Measurements from ENCODE around the gene PPFIBP1.

The PPFIBP1 gene

DNA sequence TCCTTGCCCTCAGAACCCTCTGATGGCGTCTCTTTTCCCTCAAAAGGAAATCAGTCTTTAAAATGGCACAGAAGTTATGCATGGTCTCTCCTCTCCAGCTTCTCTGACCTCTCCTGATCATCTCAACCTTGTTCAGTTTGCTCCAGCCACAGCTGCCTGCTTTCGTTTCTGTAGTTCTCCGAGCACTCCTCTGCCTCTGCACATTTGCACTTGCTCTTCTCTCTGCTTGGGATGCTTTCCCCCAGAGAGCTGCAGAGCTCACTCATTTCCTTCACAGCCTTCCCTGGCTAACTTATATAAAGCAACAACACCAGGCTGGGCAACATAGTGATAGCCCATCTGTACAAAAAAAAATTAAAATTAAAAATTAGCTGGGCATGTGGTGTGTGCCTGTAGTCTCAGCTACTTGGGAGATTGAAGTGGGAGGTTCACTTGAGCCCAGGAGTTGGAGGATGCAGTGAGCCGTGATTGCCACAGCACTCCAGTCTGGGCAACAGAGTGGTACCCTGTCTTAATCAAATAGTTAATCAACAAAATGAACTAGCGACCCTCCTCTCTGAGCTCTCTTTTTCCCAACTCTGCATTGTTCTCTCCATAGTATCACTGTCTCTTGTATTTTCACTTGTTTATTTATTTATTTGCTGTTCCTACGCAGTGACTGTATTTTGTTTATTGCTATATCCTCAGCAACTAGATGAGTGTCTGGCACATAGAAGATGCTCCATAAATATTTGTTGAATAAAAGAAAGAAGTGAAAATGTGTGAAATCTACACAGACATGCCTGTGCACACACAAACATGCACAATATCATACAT is 37.7 kb downstream of the PPFIBP1 start:
- TF ChIP-seq, protein P1, sequence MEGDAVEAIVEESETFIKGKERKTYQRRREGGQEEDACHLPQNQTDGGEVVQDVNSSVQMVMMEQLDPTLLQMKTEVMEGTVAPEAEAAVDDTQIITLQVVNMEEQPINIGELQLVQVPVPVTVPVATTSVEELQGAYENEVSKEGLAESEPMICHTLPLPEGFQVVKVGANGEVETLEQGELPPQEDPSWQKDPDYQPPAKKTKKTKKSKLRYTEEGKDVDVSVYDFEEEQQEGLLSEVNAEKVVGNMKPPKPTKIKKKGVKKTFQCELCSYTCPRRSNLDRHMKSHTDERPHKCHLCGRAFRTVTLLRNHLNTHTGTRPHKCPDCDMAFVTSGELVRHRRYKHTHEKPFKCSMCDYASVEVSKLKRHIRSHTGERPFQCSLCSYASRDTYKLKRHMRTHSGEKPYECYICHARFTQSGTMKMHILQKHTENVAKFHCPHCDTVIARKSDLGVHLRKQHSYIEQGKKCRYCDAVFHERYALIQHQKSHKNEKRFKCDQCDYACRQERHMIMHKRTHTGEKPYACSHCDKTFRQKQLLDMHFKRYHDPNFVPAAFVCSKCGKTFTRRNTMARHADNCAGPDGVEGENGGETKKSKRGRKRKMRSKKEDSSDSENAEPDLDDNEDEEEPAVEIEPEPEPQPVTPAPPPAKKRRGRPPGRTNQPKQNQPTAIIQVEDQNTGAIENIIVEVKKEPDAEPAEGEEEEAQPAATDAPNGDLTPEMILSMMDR (IDR thresholded peaks at IDR 0.05): no peak

DNA sequence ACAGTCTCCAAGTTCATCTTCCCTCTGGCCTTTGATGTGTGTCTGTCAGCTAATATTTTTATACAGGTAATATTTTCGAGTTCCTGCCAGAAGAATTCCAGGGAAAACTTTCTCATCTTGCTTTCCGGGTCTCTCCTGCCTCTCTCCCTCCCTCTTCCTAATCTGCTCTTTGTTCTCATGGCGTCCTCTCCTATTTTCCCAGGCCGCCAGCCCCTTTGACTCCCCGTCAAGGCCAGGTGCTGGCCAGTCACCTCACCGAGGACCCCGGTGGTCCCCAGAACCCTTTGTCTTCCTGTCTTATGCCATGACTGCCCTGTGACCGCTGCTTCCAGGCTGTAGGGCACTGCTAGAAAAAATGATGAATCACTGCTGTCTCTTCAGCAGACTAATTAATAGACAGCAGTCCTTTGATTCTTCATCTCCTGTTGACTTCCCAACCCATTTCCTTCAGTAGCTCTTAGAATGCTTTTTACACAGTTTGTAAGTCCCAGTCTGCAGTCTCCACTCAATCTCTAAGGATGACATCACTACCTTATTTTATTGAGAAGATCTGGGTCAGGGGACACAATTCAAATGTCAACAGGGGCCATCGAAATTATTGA is 40.7 kb downstream of the PPFIBP1 start:
- TF ChIP-seq, protein P1 (IDR thresholded peaks at IDR 0.05): no peak

DNA sequence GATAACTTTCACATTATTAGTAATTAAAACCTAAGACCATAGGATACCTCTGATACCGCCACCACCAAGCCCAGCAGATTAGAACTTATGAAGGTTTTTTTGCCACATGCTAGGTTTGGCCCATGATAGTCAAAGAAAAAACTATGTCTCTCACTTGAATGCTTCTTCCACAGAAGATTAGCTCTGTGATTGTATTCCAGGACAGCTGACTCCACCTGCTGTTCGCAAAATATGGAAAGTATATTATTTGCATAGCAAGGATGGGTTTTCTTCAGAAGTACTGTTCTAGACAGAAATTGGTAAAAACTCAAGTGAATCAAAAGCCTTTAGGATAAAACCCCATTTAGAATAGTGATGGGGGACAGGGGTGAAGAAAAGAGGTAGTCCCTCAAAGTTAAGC is 42.2 kb downstream of the PPFIBP1 start:
- TF ChIP-seq, protein P1 (IDR thresholded peaks at IDR 0.05): no peak; the same call in 1 of the 2 replicates

DNA sequence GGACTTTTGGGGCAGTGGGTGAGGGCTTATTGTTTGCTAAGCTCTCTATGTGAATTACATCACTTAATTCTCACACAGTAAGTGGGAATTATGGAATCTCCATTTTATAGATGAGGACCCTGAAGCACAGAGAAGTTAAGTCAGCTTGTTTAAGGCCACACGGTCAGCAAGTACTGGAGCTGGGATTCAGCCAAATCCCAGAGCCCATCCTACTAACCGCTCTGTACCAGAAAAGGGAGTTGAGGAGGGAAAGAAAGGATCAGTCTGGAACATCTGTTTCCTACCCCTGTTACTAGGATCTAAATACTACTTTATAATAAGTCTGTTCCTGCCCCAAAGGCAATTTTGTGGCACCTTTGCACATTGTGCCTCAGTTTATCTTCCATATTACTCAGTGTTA is 42.6 kb downstream of the PPFIBP1 start:
- TF ChIP-seq, protein P1 (IDR thresholded peaks at IDR 0.05): no peak

DNA sequence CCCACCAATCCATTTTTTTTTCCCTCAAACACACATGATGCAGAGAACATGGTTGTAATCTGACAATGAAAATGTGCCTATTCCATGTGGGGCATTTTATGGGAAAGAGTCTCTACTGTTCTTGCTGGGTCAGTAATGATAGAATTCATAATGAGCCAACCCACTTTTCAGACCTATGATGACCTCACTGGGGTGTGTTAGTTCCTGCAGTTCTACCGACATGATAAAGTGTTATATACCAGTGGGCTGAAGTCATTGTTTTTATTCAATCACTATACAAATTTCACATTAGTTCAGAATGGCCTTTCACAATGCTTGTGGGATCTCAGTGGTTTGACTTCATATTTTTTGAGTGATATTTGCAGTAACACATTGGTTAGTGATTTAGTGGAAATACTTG is 47.5 kb downstream of the PPFIBP1 start:
- TF ChIP-seq, protein P1 (IDR thresholded peaks at IDR 0.05): no peak

DNA sequence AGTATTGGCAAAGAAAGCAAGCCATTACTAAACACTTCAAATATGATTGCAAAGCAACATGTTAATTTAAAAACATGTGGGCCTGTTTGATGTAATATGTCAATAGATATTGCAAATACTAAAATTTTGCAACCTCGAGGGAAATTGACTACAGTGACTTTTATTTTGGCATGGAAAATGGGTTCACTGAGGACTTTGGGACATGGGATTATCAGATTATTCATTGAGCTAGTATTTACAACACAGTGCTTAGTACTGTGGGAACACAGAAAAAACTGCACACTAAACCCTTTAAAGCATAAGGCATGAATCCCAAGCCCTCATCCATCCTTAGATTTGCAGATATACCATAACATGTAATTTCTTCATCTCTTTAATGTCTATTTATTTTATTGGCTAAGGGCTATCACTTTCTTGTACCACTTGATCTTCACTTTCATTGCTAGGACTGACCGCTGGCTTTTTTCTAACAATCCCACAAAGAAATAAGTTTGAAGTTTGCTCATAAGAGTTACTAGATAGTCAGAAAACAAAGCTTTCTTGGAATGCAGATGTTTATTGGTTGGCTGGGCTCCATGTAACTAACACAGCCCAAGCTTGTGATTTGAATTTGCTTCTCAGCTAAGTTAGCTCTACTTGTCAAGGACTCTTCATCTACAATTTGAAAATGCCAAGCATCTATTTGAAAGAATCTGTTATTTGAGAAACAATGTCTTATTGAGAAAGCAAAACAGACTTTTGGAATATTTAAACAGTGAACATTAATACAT is 48.7 kb downstream of the PPFIBP1 start:
- TF ChIP-seq, protein P1 (IDR thresholded peaks at IDR 0.05): no peak

DNA sequence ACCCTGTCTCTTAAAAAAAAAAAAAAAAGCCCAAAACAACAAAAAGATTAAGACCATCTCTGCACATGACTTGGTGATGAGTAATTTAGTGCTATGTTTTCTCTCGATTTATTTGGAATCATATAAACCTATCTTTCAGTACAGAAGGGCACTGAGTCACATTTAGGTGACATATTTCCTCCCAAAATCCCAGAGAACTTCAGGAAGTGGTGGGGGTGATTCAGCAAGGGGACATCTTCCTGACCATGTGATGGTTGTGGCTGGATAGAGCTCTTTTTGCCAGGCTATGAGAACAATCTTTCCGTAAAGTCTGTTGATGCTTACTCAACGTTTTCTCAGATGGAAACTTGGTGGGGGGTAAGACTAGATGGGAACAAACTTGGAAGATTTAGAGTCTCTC is 50.0 kb downstream of the PPFIBP1 start:
- TF ChIP-seq, protein P1 (IDR thresholded peaks at IDR 0.05): no peak

All from LNCAP (cell line).